Right lobe of liver (tissue), 6 donors: ENCODE results near the gene FBXL5. TPM values are rescaled to one million over a fixed set of nuclear protein-coding genes. Genes with fewer than 3 reads are reported as not detected.
A peak's percentile ranks its signal among the peaks of the same experiment; 100 is the strongest.

Experiments
- ATAC-seq, 4 donors: fragments of 200-7000 bp; cut with Tn5 transposase; one replicate each; pipeline ENCODE4 v1.9.1; 2020; ENCODE audit warnings: mild to moderate bottlenecking in 4 of 4, moderate library complexity in 4 of 4
- DNase-seq, 3 donors: peaks; one replicate each; pipeline ENCODE4 v3.0.0-alpha.2; 2020
- H3K27ac ChIP-seq, 3 donors: fragments of 200-600 bp; one replicate each; pipeline ENCODE4 v1.8.0; 2022
- H3K27me3 ChIP-seq, 2 donors: fragments of 200-600 bp; one replicate each; pipeline ENCODE4 v1.8.0; 2022
- H3K36me3 ChIP-seq, 4 donors: fragments of 200-600 bp; sonication (generic) in 1 of 4; one replicate each; pipeline versions ENCODE4 v1.5.1 to v1.8.0; 2017 to 2022; ENCODE audit warnings: control low read depth in 1 of 4
- H3K4me1 ChIP-seq, 4 donors: fragments of 200-600 bp; sonication (generic) in 1 of 4; one replicate each; pipeline versions ENCODE4 v1.5.1 to v1.8.0; 2017 to 2022; ENCODE audit warnings: control low read depth in 1 of 4
- H3K4me3 ChIP-seq, 3 donors: fragments of 200-600 bp; one replicate each; pipeline ENCODE4 v1.8.0; 2022
- H3K9me3 ChIP-seq, 4 donors: fragments of 200-600 bp; sonication (generic) in 1 of 4; one replicate each; pipeline versions ENCODE4 v1.5.1 to v1.8.0; 2017 to 2022; ENCODE audit warnings: control low read depth in 1 of 4
- POLR2A ChIP-seq: fragments of 450-650 bp; IDR thresholded peaks from one replicate; pipeline ENCODE4 v1.6.1; 2017; ENCODE audit warnings: antibody characterized with exemption, mild to moderate bottlenecking
- WGBS: methylation state at CpG from one replicate; pipeline ENCODE4 v1.1.6; 2018; ENCODE audit warnings: low coverage, low lambda C conversion rate; ENCODE audit not compliant: insufficient coverage; ENCODE audit errors: missing lambda C conversion rate; 5-methylcytosine and 5-hydroxymethylcytosine counted together
- intact Hi-C, 2 donors: fragments of 100-400 bp; cut with DNase I; formaldehyde crosslinking; loops; one replicate each; pipeline versions ENCODE4 v1.11.2 to v1.14.1; 2022
- total RNA-seq, 6 experiments: library from RNA; depleted of rRNA in 2 of 6; stranded (reverse); fragments of >200 nt in 2 of 6; fragmentation: NEBNext Ultra II Directional in 3 of 6; extraction: Animal tissue kit (Norgen Biotek cat#: 25700) in 3 of 6; gene quantifications; one replicate each; pipeline versions ENCODE4 v1.1.0 to v1.2.4, GENCODE V29; 2016 to 2023
- TF ChIP-seq, protein P1 (sequence below), 4 donors: fragments of 200-600 bp in 3 of 4; fragments of 450-650 bp in 1 of 4; IDR thresholded peaks; one replicate each; pipeline versions ENCODE4 v1.5.1 to v1.8.0; 2016 to 2022; ENCODE audit warnings: antibody characterized with exemption in 4 of 4, mild to moderate bottlenecking in 2 of 4
- donor health status: DM: no; HTN: yes; CAD: no.
- donor health status: DM: no; HTN: no; CAD: no.
- donor health status: DM: no; HTN: no; CAD: no.
- donor health status: DM: no; HTN: yes; CAD: no.
- donor health status: DM: no; HTN: yes; CAD: no.

Gene FBXL5
- total RNA-seq, 6 experiments from 2014 or later = 38.3 to 59.5 (median 46.8) TPM

DNA sequence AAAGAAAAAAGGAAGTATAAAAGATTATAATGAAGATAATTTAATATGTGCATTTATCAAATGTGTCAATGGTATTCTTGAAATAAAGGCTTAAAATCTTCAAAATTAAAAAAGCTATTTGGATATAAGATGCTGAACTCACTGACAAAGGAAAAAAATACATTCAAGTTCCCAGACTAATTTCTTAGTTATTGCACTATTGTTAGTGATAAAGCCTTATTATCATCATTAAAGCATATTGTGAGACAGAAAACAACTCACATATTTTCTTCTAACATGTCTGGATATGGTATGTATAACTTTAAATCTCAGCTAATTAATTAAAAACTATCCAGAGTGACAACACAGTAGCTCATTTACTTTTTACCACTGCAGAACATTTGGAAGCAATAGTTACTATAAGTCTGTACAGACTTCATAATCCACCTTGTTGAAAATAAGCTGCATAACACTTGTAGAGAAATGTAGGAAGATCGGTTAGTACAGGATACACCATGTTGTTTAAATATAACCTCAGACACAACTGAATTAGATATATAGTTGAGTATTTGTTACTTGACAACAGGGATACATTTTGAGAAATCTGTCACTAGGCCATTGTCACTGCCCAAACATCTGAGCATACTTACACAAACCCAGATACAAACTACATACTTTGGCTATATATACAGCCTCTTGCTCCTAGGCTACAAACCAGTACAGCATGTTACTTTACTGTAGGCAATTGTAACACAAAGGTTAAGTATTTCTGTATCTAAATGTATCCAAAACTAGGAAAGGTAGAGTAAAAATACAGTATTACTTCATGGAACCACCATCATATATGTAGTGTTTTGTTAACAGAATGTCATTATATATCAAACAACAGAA lies 13.6 kb upstream of the FBXL5 start:
- intact Hi-C loops = no loop called here
- TF ChIP-seq POLR2A = no peak
- TF ChIP-seq, protein P1, sequence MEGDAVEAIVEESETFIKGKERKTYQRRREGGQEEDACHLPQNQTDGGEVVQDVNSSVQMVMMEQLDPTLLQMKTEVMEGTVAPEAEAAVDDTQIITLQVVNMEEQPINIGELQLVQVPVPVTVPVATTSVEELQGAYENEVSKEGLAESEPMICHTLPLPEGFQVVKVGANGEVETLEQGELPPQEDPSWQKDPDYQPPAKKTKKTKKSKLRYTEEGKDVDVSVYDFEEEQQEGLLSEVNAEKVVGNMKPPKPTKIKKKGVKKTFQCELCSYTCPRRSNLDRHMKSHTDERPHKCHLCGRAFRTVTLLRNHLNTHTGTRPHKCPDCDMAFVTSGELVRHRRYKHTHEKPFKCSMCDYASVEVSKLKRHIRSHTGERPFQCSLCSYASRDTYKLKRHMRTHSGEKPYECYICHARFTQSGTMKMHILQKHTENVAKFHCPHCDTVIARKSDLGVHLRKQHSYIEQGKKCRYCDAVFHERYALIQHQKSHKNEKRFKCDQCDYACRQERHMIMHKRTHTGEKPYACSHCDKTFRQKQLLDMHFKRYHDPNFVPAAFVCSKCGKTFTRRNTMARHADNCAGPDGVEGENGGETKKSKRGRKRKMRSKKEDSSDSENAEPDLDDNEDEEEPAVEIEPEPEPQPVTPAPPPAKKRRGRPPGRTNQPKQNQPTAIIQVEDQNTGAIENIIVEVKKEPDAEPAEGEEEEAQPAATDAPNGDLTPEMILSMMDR (IDR thresholded peaks at IDR 0.05) = no peak
- no peaks in the 10 kb centered on the region for H3K36me3 ChIP-seq
- WGBS = 100% methylated on average over 1 of the region's 1 CpG
- DNase-seq (no peak), ATAC-seq (no peak)
- H3K27ac ChIP-seq = no peak overlapping the region
- H3K27me3 ChIP-seq = no peaks in the 10 kb centered on the region
- H3K4me1 ChIP-seq = no peaks in the 10 kb centered on the region
- H3K9me3 ChIP-seq = no peaks in the 10 kb centered on the region
- H3K4me3 ChIP-seq = no peak overlapping the region

DNA sequence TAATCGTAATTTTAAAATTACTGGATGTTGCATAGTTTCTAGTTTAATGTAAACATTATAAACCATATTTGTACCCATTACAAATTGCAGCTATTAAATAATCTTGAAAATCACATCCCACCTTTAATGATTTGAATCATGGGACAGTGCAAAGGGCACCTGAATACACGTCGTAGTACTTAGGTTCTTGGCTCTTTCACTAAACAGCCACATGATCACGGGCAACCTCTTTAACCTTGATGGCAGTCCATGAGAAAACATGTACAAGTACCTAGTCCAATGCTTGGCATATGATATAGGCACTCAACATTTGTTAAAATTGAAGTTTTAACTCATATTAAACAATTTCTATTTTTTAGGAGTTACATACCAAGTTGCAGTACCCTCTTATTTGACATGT lies 11.8 kb upstream of the FBXL5 start:
- Histone ChIP-seq H3K4me3 (no peak overlapping the region), H3K4me1 (no peaks in the 10 kb centered on the region), H3K36me3 (no peaks in the 10 kb centered on the region), H3K9me3 (no peaks in the 10 kb centered on the region), H3K27ac (no peak overlapping the region), H3K27me3 (no peaks in the 10 kb centered on the region)
- DNase-seq (no peak), ATAC-seq (peak in 2 of 4 donors; percentile 51 to 65)
- WGBS = 51% methylated on average over 4 of the region's 4 CpGs
- intact Hi-C loops = no loop called here
- no peak for TF ChIP-seq POLR2A
- TF ChIP-seq, protein P1 (IDR thresholded peaks at IDR 0.05) = no peak

DNA sequence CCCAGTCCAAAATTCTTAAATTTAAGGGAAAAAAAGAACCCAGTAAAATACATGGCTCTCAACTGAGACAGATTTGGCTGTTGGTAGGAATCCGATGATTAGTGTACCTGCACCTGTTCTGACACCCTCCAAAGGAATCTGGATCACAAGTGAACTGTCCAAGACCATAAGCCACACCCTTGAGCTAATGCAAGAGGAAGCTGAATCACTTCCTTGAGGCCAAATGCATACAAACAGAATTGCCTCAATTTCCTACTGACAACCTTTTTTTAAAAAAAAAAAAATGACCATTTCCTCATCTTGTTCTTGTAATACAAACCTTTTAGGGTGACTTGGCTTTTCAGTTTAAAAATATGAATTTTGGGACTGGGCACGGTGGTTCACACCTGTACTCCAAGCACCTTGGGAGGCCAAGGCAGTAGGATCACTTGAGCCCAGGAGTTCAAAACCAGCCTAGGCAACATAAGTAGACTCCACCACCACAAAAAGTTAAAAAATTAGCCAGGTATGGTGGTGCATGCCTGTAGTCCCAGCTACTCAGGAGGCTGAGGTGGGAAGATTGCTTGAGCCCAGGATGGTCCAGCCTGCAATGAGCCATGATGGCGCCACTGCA lies 10.7 kb upstream of the FBXL5 start:
- H3K4me1 ChIP-seq = no peaks in the 10 kb centered on the region
- H3K36me3 ChIP-seq = no peaks in the 10 kb centered on the region
- no peak for TF ChIP-seq POLR2A
- TF ChIP-seq, protein P1 (IDR thresholded peaks at IDR 0.05) = no peak
- no peaks in the 10 kb centered on the region for H3K9me3 ChIP-seq
- DNase-seq (no peak), ATAC-seq (peak; percentile 44 to 78 (median 68))
- intact Hi-C loops = no loop called here
- H3K4me3 ChIP-seq = no peak overlapping the region
- H3K27ac ChIP-seq = peak overlapping the region in 1 of 3 donors; percentile 30
- WGBS = 72% methylated on average over 3 of the region's 3 CpGs
- no peaks in the 10 kb centered on the region for H3K27me3 ChIP-seq

DNA sequence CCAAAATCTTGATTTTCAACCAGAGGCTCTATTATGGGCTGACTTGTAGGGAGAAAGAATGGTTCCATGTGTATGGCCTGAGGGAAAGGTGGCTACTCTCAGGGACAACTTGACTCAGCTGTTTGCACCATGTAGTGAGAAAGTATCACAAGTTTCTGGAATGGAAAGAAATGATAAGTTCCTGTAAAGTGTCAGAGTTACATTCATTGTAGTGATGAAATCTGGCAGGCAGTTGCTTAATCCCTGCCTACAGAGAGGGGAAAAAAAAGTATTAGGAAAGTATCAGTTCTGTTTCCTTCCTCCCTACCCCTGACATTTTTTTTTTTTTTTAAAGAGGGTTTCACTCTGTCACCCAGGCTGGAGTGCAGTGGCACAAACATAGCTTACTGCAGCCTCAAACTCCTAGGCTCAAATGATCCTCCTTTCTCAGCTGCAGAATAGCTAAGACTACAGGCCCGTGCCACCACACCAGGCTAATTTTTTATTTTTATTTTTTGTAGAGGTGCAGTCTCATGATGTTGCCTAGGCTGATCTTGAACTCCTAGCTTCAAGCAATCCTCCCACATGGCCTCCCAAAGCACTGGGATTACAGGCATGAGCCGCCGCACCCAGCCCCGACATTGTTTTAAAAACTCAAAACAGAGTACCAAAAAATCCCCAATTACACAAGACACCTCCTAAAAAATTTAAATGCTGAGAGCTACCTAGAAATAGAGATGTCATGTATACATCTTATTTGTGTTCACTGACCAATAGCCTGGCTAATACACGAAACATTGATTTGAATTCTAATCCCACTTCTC lies 4.8 kb upstream of the FBXL5 start:
- H3K36me3 ChIP-seq = no peaks in the 10 kb centered on the region
- ATAC-seq (peak; percentile 24 to 61 (median 44)), DNase-seq (no peak)
- no peaks in the 10 kb centered on the region for H3K27me3 ChIP-seq
- WGBS = 86% methylated on average over 5 of the region's 5 CpGs
- H3K9me3 ChIP-seq = no peaks in the 10 kb centered on the region
- intact Hi-C loops = no loop called here
- H3K4me3 ChIP-seq = no peak overlapping the region
- H3K27ac ChIP-seq = peak overlapping the region in 2 of 3 donors; percentile 44 to 59
- TF ChIP-seq POLR2A = peak; percentile 68
- TF ChIP-seq, protein P1 (IDR thresholded peaks at IDR 0.05) = no peak
- H3K4me1 ChIP-seq = peaks cover 0 to 14% (median 0%) of the 10 kb centered on the region in 4 donors
